SKM-1 treated with dmso at 0.1 percent for 144 hours (cell line): ENCODE measurements around the gene AKT1.
A peak's percentile ranks its signal among the peaks of the same experiment; 100 is the strongest.

Experiments used
- DNase-seq: peaks from one replicate; lab custom pipeline; 2025; ENCODE audit not compliant: unreplicated experiment; lab: John Stamatoyannopoulos, UW

AKT1 gene

GRCh38 chr14:104773505-104774452, 21.8 kb downstream of the AKT1 start:
- no peak for DNase-seq

GRCh38 chr14:104772707-104773504, 22.6 kb downstream of the AKT1 start:
- DNase-seq = no peak

GRCh38 chr14:104771918-104772706, 23.4 kb downstream of the AKT1 start:
- DNase-seq = no peak

- no peak for DNase-seq
These were observed 24.2 kb downstream of the AKT1 start for GRCh38 chr14:104771374-104771773.

- DNase-seq = no peak
These were observed 24.7 kb downstream of the AKT1 start for GRCh38 chr14:104770851-104771272.

GRCh38 chr14:104770072-104770579, 25.4 kb downstream of the AKT1 start:
- DNase-seq = no peak

GRCh38 chr14:104769324-104770071, 26.1 kb downstream of the AKT1 start:
- DNase-seq = no peak

- DNase-seq = peak; percentile 6
These were observed 26.9 kb downstream of the AKT1 start for GRCh38 chr14:104768437-104769323.

GRCh38 chr14:104767634-104767918, 28.0 kb downstream of the AKT1 start:
- DNase-seq = no peak

- no peak for DNase-seq
These were observed 28.5 kb downstream of the AKT1 start for GRCh38 chr14:104766863-104767633.

GRCh38 chr14:104766256-104766862, 29.2 kb downstream of the AKT1 start:
- DNase-seq = no peak

- no peak for DNase-seq
These were observed 30.0 kb downstream of the AKT1 start for GRCh38 chr14:104765517-104765916.

GRCh38 chr14:104758981-104759969, 36.3 kb downstream of the AKT1 start:
- DNase-seq = no peak

GRCh38 chr14:104757681-104758392, 37.7 kb downstream of the AKT1 start:
- no peak for DNase-seq

- no peak for DNase-seq
These were observed 38.3 kb downstream of the AKT1 start for GRCh38 chr14:104757238-104757585.

GRCh38 chr14:104756477-104757237, 38.9 kb downstream of the AKT1 start:
- no peak for DNase-seq
